A549 (cell line): ENCODE data around the gene BRDT. TPM values are rescaled to one million over a fixed set of nuclear protein-coding genes. Genes with fewer than 3 reads are reported as not detected.

Experiments used
- ATAC-seq, 2 experiments: fragments of 200-7000 bp in 1 of 2; fragments of >200 bp in 1 of 2; cut with Nextera tagmentation in 1 of 2; cut with Tn5 transposase in 1 of 2; 3 replicates each; pipeline versions ENCODE4 v1.8.0 to v1.9.1; 2018 to 2020; ENCODE audit warnings: mild to moderate bottlenecking in 1 of 2, moderate library complexity in 1 of 2
- CTCF ChIA-PET: fragments of 300-600 bp; sonication (Branson Sonifier 250); formaldehyde crosslinking; extraction: SDS; loops from one replicate; lab custom pipeline; 2021; ENCODE audit warnings: antibody characterized with exemption, inconsistent platforms; lab: Yijun Ruan, JAX
- POLR2A ChIA-PET: fragments of 350-600 bp; formaldehyde crosslinking; extraction: SDS; loops from one replicate; lab custom pipeline; 2021; ENCODE audit warnings: antibody characterized with exemption, inconsistent platforms; lab: Yijun Ruan, JAX
- DNase-seq, 2 experiments: peaks; one replicate each; pipeline versions ENCODE4 v3.0.0 to v3.0.0-alpha.2; 2011 to 2016; ENCODE audit warnings: low read depth in 1 of 2, low spot score in 1 of 2
- FAIRE-seq: peaks from 2 replicates; lab custom pipeline; 2011; peaks lifted over from hg19 to GRCh38; lab: Jason Lieb, UNC
- H3K27ac ChIP-seq, 2 experiments: fragments of >200 bp; sonication (Bioruptor Twin); formaldehyde crosslinking; 3 replicates each; pipeline ENCODE4 v1.5.1; 2016 to 2017
- H3K4me1 ChIP-seq: fragments of >200 bp; sonication (Bioruptor Twin); formaldehyde crosslinking; 3 replicates; pipeline ENCODE4 v1.6.1; 2016
- H3K4me2 ChIP-seq: fragments of >200 bp; sonication (Bioruptor Twin); formaldehyde crosslinking; 3 replicates; pipeline ENCODE4 v1.6.1; 2016
- H3K4me3 ChIP-seq: fragments of >200 bp; sonication (Bioruptor Twin); formaldehyde crosslinking; 3 replicates; pipeline ENCODE4 v1.5.1; 2016
- H3K9me3 ChIP-seq: fragments of >200 bp; sonication (Bioruptor Twin); formaldehyde crosslinking; 3 replicates; pipeline ENCODE4 v1.6.1; 2016
- CBX8 ChIP-seq: fragments of 200-600 bp; sonication (generic); IDR thresholded peaks from 2 replicates; pipeline ENCODE4 v1.6.1; 2016
- CHD2 ChIP-seq: fragments of 150-350 bp; IDR thresholded peaks from 2 replicates; pipeline ENCODE4 v1.6.1; 2014; ENCODE audit warnings: low read length; ENCODE audit not compliant: partially characterized antibody
- CTCF ChIP-seq: fragments of >200 bp; sonication (Bioruptor Twin); formaldehyde crosslinking; IDR thresholded peaks from 3 replicates; pipeline ENCODE4 v1.5.1; 2016
- ELK1 ChIP-seq: fragments of 150-350 bp; IDR thresholded peaks from 2 replicates; pipeline ENCODE4 v1.6.1; 2014; ENCODE audit warnings: low read depth, mild to moderate bottlenecking, low read length
- EP300 ChIP-seq, 2 experiments: fragments of >200 bp; sonication (Bioruptor Twin); formaldehyde crosslinking; IDR thresholded peaks; 2 replicates in 1 of 2; 3 replicates in 1 of 2; pipeline ENCODE4 v1.6.1; 2016 to 2017
- FOSB ChIP-seq: fragments of 250-450 bp; sonication (Bioruptor Pico); IDR thresholded peaks from 2 replicates; pipeline ENCODE4 v1.5.0; 2020; ENCODE audit warnings: mild to moderate bottlenecking, moderate library complexity
- FOSL2 ChIP-seq, 2 experiments: fragments of 450-650 bp in 1 of 2; fragments of >200 bp in 1 of 2; sonication (Bioruptor Twin) in 1 of 2; formaldehyde crosslinking; IDR thresholded peaks; 2 replicates each; pipeline versions ENCODE4 v1.5.0 to v1.6.1; 2016 to 2020; ENCODE audit warnings: mild to moderate bottlenecking in 1 of 2, moderate library complexity in 1 of 2
- HOXA7 ChIP-seq: fragments of 250-450 bp; sonication (Bioruptor Pico); IDR thresholded peaks from 2 replicates; pipeline ENCODE4 v1.5.0; 2020; ENCODE audit warnings: mild to moderate bottlenecking, moderate library complexity
- HOXB5 ChIP-seq: fragments of 250-450 bp; sonication (Bioruptor Pico); IDR thresholded peaks from 2 replicates; pipeline ENCODE4 v1.5.0; 2020; ENCODE audit warnings: mild to moderate bottlenecking, moderate library complexity
- JUN ChIP-seq, 2 experiments: fragments of >200 bp; sonication (Bioruptor Twin); formaldehyde crosslinking; IDR thresholded peaks; 2 replicates in 1 of 2; 3 replicates in 1 of 2; pipeline ENCODE4 v1.6.1; 2016 to 2017
- KDM5A ChIP-seq: fragments of 200-600 bp; sonication (generic); IDR thresholded peaks from 2 replicates; pipeline ENCODE4 v1.6.1; 2016; ENCODE audit warnings: antibody characterized with exemption, mild to moderate bottlenecking
- MAFK ChIP-seq: fragments of 450-650 bp; IDR thresholded peaks from 2 replicates; pipeline ENCODE4 v1.6.1; 2014; ENCODE audit not compliant: partially characterized antibody
- NPAS2 ChIP-seq: fragments of 250-450 bp; sonication (Bioruptor Pico); IDR thresholded peaks from 2 replicates; pipeline ENCODE4 v1.8.0; 2022; ENCODE audit warnings: mild to moderate bottlenecking, moderate library complexity, borderline replicate concordance
- PBX3 ChIP-seq: IDR thresholded peaks from 2 replicates; pipeline ENCODE4 v1.6.1; 2012
- RAD21 ChIP-seq, 2 experiments: fragments of >200 bp in 1 of 2; sonication (Bioruptor Twin) in 1 of 2; formaldehyde crosslinking in 1 of 2; IDR thresholded peaks in 1 of 2; conservative IDR thresholded peaks in 1 of 2; 2 replicates in 1 of 2; 3 replicates in 1 of 2; pipeline ENCODE4 v1.6.1; 2012 to 2018; ENCODE audit warnings: inconsistent platforms in 1 of 2
- RCOR1 ChIP-seq: fragments of 150-350 bp; IDR thresholded peaks from 2 replicates; pipeline ENCODE4 v1.6.1; 2014; ENCODE audit warnings: antibody characterized with exemption, low read length, low read depth
- TFCP2L1 ChIP-seq: fragments of 250-450 bp; sonication (Bioruptor Pico); IDR thresholded peaks from 2 replicates; pipeline ENCODE4 v1.5.0; 2021; ENCODE audit warnings: mild to moderate bottlenecking
- ZC3H11A ChIP-seq: fragments of 450-650 bp; IDR thresholded peaks from 2 replicates; pipeline ENCODE4 v1.6.1; 2014; ENCODE audit warnings: antibody characterized with exemption, mild to moderate bottlenecking
- WGBS: methylation state at CpG from one replicate; pipeline ENCODE4 v1.1.6; 2017; ENCODE audit errors: missing lambda C conversion rate; 5-methylcytosine and 5-hydroxymethylcytosine counted together
- polyA plus RNA-seq, 4 experiments: library from polyadenylated mRNA; depleted of rRNA in 3 of 4; stranded (reverse); fragments of >200 nt; fragmentation: RNase III in 1 of 4; extraction: RNeasy Plus Mini Kit Qiagen cat#74134 plus additional on column Dnase treatment in 1 of 4; gene quantifications; 2 replicates in 3 of 4; 3 replicates in 1 of 4; pipeline ENCODE4 v1.2.3, GENCODE V29; 2011 to 2017
- TF ChIP-seq, protein P1 (sequence below): fragments of 250-450 bp; sonication (Bioruptor Pico); IDR thresholded peaks from 2 replicates; pipeline ENCODE4 v1.5.0; 2021; ENCODE audit warnings: mild to moderate bottlenecking, moderate library complexity, borderline replicate concordance

BRDT gene
- polyA plus RNA-seq, 2 of the 4 experiments (the other 2 are of a cell fraction) = not detected

DNA sequence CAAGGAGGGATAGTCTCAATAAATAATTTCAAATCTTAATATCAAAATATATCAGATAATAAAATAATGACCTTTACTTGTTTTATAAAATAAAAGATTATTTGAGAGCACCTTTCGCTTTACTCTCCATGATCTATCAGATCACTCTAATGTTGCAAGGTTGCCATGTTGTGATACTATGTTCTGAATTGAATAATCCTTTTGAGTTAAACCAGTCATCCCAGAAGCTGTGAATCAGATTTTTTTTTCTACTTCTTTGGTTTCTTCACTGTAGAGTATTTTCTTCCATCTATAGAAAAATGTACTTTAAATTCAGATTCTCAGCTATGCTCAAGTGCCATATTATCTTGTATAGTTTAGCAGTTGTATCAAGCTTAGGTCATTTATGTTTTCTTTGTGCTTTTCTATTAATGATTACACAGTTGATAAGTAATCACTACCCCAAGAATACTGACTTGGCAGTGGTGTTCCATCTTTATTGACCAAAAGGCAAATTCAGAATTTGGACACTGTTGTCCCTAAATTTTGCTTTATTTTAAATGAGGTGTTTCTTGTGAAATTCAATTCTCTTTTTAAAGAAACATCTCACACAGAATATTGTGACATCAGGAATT lies 32.9 kb downstream of the BRDT start:
- H3K4me2 ChIP-seq = 0 out of 3 replicates have a peak overlapping the region, but pooled peaks have one; percentile 28
- 0% methylated on average over 1 of the region's 1 CpG for WGBS
- H3K9me3 ChIP-seq = no peaks in the 10 kb centered on the region
- ATAC-seq (no peak), DNase-seq (no peak), FAIRE-seq (no peak)
- H3K4me3 ChIP-seq = no peak overlapping the region
- ChIA-PET CTCF (no interaction called here), POLR2A (no interaction called here)
- H3K4me1 ChIP-seq = peaks cover 8% of the 10 kb centered on the region; the same call in 2 of the 3 replicates
- TF ChIP-seq NPAS2 (CRISPR knock-in tag) (no peak), CTCF (no peak), CBX8 (no peak), HOXA7 (no peak), TFCP2L1 (no peak), CHD2 (no peak), FOSL2 (IDR thresholded peaks at IDR 0.05) (no peak), FOSL2 (CRISPR knock-in tag; IDR thresholded peaks at IDR 0.05) (no peak), KDM5A (no peak), RAD21 (conservative IDR thresholded peaks at IDR 0.05 in 1 of 2, IDR thresholded peaks at IDR 0.05 in 1 of 2) (no peak), ELK1 (no peak), FOSB (CRISPR knock-in tag) (no peak), ZC3H11A (no peak), HOXB5 (CRISPR knock-in tag) (no peak)
- TF ChIP-seq, protein P1, sequence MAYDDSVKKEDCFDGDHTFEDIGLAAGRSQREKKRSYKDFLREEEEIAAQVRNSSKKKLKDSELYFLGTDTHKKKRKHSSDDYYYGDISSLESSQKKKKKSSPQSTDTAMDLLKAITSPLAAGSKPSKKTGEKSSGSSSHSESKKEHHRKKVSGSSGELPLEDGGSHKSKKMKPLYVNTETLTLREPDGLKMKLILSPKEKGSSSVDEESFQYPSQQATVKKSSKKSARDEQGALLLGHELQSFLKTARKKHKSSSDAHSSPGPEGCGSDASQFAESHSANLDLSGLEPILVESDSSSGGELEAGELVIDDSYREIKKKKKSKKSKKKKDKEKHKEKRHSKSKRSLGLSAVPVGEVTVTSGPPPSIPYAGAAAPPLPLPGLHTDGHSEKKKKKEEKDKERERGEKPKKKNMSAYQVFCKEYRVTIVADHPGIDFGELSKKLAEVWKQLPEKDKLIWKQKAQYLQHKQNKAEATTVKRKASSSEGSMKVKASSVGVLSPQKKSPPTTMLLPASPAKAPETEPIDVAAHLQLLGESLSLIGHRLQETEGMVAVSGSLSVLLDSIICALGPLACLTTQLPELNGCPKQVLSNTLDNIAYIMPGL (CRISPR knock-in tag) = no peak
- no peak overlapping the region for H3K27ac ChIP-seq

- CTCF ChIA-PET = interaction anchor here (0.8 to 1.4 kb wide), 2 partner anchors 18 to 298 kb away, joined by 3 to 6 read pairs; no protein-coding TSS in a partner anchor
- 88% methylated on average over 1 of the region's 1 CpG for WGBS
These were observed 44.1 kb downstream of the BRDT start for GRCh38 chr1:91993256-91993655.

More at GRCh38 chr1:91993256-91993655, 44.1 kb downstream of the BRDT start:
- FAIRE-seq (no peak), ATAC-seq (no peak), DNase-seq (no peak)
- H3K4me1 ChIP-seq = no peaks in the 10 kb centered on the region
- H3K9me3 ChIP-seq = no peaks in the 10 kb centered on the region
- no peak overlapping the region for H3K4me3 ChIP-seq
- no peak overlapping the region for H3K27ac ChIP-seq
- no peak overlapping the region for H3K4me2 ChIP-seq
- TF ChIP-seq JUN (IDR thresholded peaks at IDR 0.05) (no peak), MAFK (peak; percentile 69), FOSB (CRISPR knock-in tag) (no peak), EP300 (IDR thresholded peaks at IDR 0.05) (no peak), PBX3 (no peak), RCOR1 (no peak)
- TF ChIP-seq, all 56 proteins: peak for 1
- POLR2A ChIA-PET = no interaction called here
